ENCODE results near the gene FBXO27.
"Not testable (repeated sequence)": the region's sequence is repeated elsewhere in the genome, so short reads cannot be mapped to it uniquely, and the experiment has no call there.

The FBXO27 gene

GRCh38 chr19:39032063-39032918 is at the start of gene FBXO27:
Gene FBXO27 (minus strand): TSS chr19:39032549. CDS start chr19:39032227, 322 bp downstream.
- TF ChIP-seq GATA1 (IDR thresholded peaks at IDR 0.05; ENCODE audit: low read depth, low read length) (no peak), POLR2A (IDR thresholded peaks at IDR 0.05; ENCODE audit: low read length) (no peak)
- DNase-seq: no peak

- DNase-seq: no peak
- TF ChIP-seq GATA1 (IDR thresholded peaks at IDR 0.05; ENCODE audit: low read depth, low read length): no peak
- TF ChIP-seq POLR2A (IDR thresholded peaks at IDR 0.05; ENCODE audit: low read length): no peak
These were observed 48.1 kb upstream of the FBXO27 start for GRCh38 chr19:39080431-39080830.

GRCh38 chr19:39078436-39079200 is 46.3 kb upstream of the FBXO27 start:
- DNase-seq: no peak
- TF ChIP-seq GATA1 (IDR thresholded peaks at IDR 0.05; ENCODE audit: low read depth, low read length): no peak
- TF ChIP-seq POLR2A (IDR thresholded peaks at IDR 0.05; ENCODE audit: low read length): no peak

GRCh38 chr19:39077323-39077722 is 45.0 kb upstream of the FBXO27 start:
- DNase-seq: no peak
- TF ChIP-seq POLR2A (IDR thresholded peaks at IDR 0.05; ENCODE audit: low read length): no peak
- TF ChIP-seq GATA1 (IDR thresholded peaks at IDR 0.05; ENCODE audit: low read depth, low read length): no peak

- TF ChIP-seq GATA1 (IDR thresholded peaks at IDR 0.05; ENCODE audit: low read depth, low read length) (no peak), POLR2A (IDR thresholded peaks at IDR 0.05; ENCODE audit: low read length) (no peak)
- DNase-seq: no peak
These were observed 42.6 kb upstream of the FBXO27 start for GRCh38 chr19:39074942-39075341.

- no peak for DNase-seq
- TF ChIP-seq POLR2A (IDR thresholded peaks at IDR 0.05; ENCODE audit: low read length) (no peak), GATA1 (IDR thresholded peaks at IDR 0.05; ENCODE audit: low read depth, low read length) (no peak)
These were observed 41.9 kb upstream of the FBXO27 start for GRCh38 chr19:39074205-39074692.

GRCh38 chr19:39070888-39071287 is 38.5 kb upstream of the FBXO27 start:
- TF ChIP-seq GATA1 (IDR thresholded peaks at IDR 0.05; ENCODE audit: low read depth, low read length): no peak
- no peak for DNase-seq

GRCh38 chr19:39068259-39068658 is 35.9 kb upstream of the FBXO27 start:
- not testable (repeated sequence) for DNase-seq

- no peak for TF ChIP-seq POLR2A (IDR thresholded peaks at IDR 0.05; ENCODE audit: low read length)
- no peak for TF ChIP-seq GATA1 (IDR thresholded peaks at IDR 0.05; ENCODE audit: low read depth, low read length)
- no peak for DNase-seq
These were observed 34.8 kb upstream of the FBXO27 start for GRCh38 chr19:39067104-39067503.

- DNase-seq: no peak
- no peak for TF ChIP-seq POLR2A (IDR thresholded peaks at IDR 0.05; ENCODE audit: low read length)
- no peak for TF ChIP-seq GATA1 (IDR thresholded peaks at IDR 0.05; ENCODE audit: low read depth, low read length)
These were observed 33.6 kb upstream of the FBXO27 start for GRCh38 chr19:39065928-39066327.

GRCh38 chr19:39064405-39064804 is 32.1 kb upstream of the FBXO27 start:
- no peak for DNase-seq
- TF ChIP-seq GATA1 (IDR thresholded peaks at IDR 0.05; ENCODE audit: low read depth, low read length) (no peak), POLR2A (IDR thresholded peaks at IDR 0.05; ENCODE audit: low read length) (no peak)

- no peak for DNase-seq
- TF ChIP-seq POLR2A (IDR thresholded peaks at IDR 0.05; ENCODE audit: low read length): no peak
These were observed 27.8 kb upstream of the FBXO27 start for GRCh38 chr19:39060171-39060570.

GRCh38 chr19:39059302-39059701 is 27.0 kb upstream of the FBXO27 start:
- TF ChIP-seq GATA1 (IDR thresholded peaks at IDR 0.05; ENCODE audit: low read depth, low read length): no peak
- TF ChIP-seq POLR2A (IDR thresholded peaks at IDR 0.05; ENCODE audit: low read length): no peak
- no peak for DNase-seq

GRCh38 chr19:39057615-39058014 is 25.3 kb upstream of the FBXO27 start:
- DNase-seq: no peak
- no peak for TF ChIP-seq POLR2A (IDR thresholded peaks at IDR 0.05; ENCODE audit: low read length)
- TF ChIP-seq GATA1 (IDR thresholded peaks at IDR 0.05; ENCODE audit: low read depth, low read length): no peak

GRCh38 chr19:39054091-39054470 is 21.7 kb upstream of the FBXO27 start:
- no peak for DNase-seq
- no peak for TF ChIP-seq GATA1 (IDR thresholded peaks at IDR 0.05; ENCODE audit: low read depth, low read length)
- no peak for TF ChIP-seq POLR2A (IDR thresholded peaks at IDR 0.05; ENCODE audit: low read length)

Data from erythroblast (primary cell).